ENCODE measurements around the gene ANKRD36C.
"Not testable (repeated sequence)": the region's sequence is repeated elsewhere in the genome, so short reads cannot be mapped to it uniquely, and the experiment has no call there.

GRCh38 chr2:96006248-96006647, 14.6 kb upstream of the ANKRD36C start:
- TF ChIP-seq CTCF (IDR thresholded peaks at IDR 0.05 in 8 of 11, conservative IDR thresholded peaks at IDR 0.05 in 3 of 11); POLR2AphosphoS5 (IDR thresholded peaks at IDR 0.05): not testable (repeated sequence)

Measured in spleen (tissue), 7 donors.